HG02870 (cell line): Measurements from ENCODE around the gene ITPRIPL1.
"Not testable (repeated sequence)": the region's sequence is repeated elsewhere in the genome, so short reads cannot be mapped to it uniquely, and the experiment has no call there.

ENCODE experiments used
- ATAC-seq: cut with Tn5 transposase; IDR thresholded peaks from one replicate; pipeline ENCODE4 v1.9.1; 2021; ENCODE audit warnings: mild to moderate bottlenecking, moderate library complexity; ENCODE audit not compliant: unreplicated experiment

Gene ITPRIPL1

GRCh38 chr2:96325041-96325883 is at the start of gene ITPRIPL1:
Gene ITPRIPL1, plus strand, starts transcription at chr2:96325317. Its CDS starts 523 bp downstream, at chr2:96325840.
- no peak for ATAC-seq

- ATAC-seq = no peak
These were observed 48.2 kb upstream of the ITPRIPL1 start for GRCh38 chr2:96276787-96277499.

DNA sequence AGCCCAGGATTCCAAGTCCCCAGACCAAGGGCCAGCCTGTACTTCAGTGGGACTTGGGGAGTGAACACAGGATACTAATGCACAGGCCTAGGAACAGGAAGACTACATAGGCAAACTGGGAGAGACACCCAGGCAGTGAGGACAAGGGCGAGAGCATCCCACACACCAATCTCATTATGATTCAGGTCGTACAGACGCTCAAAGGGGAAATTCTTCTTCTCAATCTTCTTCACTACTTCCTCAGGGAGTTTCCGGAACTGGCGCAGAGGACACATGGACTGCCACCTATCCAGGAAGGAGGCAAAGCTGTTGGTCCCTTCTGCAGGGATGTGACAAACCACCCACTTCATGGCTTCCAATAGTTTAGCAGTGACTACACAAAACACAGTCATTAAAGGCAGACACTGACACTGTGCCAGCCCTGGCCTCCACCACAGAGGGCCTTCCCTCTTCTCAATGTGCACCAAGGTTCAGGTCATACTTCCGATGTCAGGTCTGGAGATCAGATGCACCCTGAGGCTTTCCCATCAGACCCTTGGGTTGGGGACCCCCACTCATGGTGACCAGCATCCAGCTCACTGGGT is 37.8 kb upstream of the ITPRIPL1 start:
- no peak for ATAC-seq

DNA sequence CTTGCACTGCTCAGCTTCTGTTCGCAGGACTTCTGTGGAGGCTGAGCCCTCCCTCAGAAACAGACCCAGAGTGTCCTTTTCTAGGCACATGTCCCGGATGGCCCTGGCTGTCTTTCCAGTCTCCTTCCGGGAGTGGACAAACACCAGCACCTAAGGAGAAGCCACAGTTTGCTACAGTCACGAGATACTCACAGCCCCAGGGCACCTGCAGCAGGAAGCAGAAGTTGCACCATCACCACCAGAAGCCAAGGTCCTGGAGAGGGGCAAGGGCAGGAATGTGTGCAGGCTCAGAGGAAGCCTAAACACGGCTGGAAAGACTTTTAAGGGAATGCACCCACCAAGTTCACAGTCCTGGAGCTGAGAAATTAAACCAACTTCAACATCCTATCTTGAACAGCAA is 33.4 kb upstream of the ITPRIPL1 start:
- no peak for ATAC-seq

- not testable (repeated sequence) for ATAC-seq
These were observed 30.8 kb upstream of the ITPRIPL1 start for GRCh38 chr2:96294271-96294670.

DNA sequence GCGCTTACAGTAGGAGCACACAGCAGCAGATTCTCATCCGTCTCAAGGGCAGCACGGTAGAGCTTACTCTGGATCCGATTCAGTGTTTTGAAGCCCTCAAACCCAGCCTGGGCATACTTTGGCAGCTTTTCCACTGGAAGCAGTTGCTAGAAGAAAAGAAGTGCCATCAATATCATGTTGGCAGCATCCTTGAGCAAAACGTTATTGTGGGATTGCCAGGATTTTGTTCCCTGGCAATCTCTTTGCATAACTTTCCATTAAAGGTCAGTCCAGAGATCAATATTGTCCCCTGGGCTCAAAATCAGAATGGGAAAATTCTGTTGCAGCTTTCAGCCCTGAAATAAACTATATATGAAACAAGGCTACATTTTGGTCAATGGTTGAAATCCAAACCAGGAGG is 28.2 kb upstream of the ITPRIPL1 start:
- ATAC-seq = no peak

- no peak for ATAC-seq
These were observed 23.3 kb upstream of the ITPRIPL1 start for GRCh38 chr2:96301865-96302264.

- no peak for ATAC-seq
These were observed 20.5 kb upstream of the ITPRIPL1 start for GRCh38 chr2:96304606-96305005.

DNA sequence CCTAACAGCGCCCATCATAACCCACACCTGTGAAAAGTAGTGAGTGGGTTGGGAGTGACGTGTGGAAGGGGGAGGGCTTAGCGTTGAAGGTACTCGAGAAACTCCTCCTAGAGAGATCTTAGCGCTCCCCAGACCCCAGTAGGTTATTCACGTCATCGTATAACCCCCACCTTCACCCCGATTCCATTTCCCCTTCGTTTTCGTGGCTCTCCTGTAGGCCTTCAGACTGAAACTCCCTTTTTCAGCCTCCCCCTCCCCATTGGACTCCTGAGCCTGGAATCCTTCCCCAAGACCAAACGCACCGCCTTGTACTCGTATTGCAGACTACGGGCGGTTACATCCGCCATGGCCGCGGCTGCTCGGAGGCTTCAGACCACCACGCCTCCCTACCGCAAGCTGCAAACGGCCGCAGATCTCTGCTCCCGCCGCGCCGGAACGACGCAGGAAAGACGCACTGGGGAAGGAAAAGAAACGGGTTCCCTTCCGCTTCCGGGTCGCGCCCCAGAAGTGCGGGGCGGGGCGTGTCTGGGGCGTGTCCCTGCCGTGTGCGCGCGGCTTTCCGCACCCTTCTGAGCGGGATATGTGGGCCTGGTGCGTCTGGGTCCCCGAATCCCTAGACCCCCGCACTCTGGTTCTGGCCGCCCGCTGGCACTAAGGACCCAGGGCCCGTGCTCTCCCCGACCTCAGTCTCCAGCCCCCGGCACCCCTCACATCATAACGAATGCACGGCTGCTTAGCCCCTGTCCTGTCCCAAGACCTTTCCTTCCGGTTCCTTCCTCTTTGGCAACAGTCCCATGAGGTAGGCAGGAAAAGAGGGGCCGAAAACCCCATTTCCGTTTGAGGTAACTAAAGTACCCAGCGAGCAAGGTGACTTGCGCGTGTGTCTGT is 19.8 kb upstream of the ITPRIPL1 start, which contains the start of gene SNRNP200:
Gene SNRNP200 (minus strand): TSS at position 456 of the 888 bp plus-strand sequence. CDS start 109 bp downstream, at position 347.
- ATAC-seq = peak; percentile 81

DNA sequence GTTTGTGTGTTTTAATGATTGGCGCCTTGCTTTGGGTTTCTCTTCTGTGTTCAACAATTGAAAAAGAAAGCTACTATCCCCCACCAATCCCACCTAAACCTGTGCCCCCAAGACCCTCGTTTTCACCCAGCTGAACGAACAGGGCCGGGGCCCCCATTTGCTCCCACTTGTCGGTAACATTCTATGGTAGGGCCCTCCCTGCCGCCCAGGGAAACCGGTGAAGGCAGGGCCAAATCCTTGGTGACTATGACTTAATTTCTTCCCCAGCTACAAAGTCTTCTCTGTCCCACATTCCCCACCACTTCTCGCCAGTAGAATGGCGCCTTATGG is 19.2 kb upstream of the ITPRIPL1 start:
- no peak for ATAC-seq

DNA sequence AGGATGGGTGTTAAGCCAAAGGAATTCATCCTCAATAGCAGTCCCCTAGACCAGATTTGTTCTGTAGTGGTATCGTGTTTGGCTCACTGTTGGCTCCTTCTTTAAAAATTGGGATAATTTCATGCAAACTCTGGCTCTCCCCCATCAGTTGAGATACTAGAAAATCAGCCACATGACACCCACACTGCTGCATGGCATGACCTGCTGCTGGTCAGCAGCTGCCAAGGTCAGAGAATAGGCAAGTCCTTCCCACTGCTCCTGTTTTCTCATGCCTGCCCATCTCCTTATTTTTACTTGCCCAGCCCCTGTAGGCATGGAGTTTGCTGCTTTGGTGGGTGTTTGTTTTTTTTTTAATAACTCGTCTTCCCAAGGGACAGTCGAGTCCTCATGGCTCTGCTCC is 18.7 kb upstream of the ITPRIPL1 start:
- ATAC-seq = no peak

DNA sequence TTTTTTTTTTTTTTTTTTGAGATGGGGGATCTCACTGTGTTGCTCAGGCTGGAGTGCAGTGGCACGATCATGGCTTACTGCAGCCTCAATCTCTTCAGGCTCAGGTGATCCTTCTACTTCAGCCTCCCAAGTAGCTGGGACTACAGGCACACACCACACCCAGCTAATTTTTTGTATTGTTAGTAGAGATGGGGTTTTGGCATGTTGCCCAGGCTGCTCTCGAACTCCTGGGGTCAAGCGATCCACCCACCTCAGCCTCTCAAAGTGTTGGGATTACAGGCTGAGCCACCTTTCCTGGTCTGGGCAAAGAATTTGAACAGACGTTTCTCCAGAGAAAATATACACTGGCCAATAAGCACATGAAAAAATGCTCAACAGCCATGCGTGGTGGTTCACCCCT is 16.9 kb upstream of the ITPRIPL1 start:
- no peak for ATAC-seq

DNA sequence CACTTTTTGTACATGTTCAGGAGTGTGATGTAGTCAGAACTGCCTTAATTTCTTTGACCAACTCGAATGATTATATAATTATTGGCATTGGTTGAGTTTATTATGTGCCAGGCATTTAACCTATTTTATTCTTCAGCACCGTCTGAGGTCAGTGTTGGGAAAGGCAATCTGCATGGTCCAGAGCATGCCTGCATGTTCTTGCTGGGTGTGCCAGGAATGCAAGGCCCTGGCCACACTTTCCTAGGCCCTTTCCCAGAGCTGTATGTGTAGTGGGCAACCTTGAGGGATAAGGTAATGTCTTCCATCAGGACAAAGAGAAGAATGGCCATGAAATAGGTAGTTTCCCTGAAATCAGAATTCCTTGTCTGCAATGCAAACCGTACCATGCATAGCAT is 10.1 kb upstream of the ITPRIPL1 start:
- ATAC-seq = no peak

GRCh38 chr2:96315400-96316071 is 9.6 kb upstream of the ITPRIPL1 start:
- ATAC-seq = no peak

DNA sequence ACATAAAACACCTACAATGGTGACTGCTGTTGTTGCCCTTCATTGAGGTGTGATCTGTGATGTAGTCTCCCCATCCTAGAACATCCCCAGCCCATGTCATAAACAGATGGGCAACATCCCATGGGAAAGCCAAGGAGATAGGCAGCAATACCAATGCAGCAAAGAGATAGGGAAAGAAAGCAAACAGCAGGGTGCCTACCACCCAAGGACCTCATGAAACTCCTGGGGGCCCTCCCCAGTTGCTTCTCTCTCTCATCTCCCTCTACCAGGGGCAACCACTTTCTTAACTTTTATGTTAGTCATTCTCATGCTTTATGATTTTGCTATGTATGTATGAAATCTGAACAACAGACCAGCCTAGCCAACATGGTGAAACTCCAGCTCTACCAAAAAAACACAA is 8.1 kb upstream of the ITPRIPL1 start:
- no peak for ATAC-seq

GRCh38 chr2:96317584-96317997 is 7.5 kb upstream of the ITPRIPL1 start:
- ATAC-seq = no peak

DNA sequence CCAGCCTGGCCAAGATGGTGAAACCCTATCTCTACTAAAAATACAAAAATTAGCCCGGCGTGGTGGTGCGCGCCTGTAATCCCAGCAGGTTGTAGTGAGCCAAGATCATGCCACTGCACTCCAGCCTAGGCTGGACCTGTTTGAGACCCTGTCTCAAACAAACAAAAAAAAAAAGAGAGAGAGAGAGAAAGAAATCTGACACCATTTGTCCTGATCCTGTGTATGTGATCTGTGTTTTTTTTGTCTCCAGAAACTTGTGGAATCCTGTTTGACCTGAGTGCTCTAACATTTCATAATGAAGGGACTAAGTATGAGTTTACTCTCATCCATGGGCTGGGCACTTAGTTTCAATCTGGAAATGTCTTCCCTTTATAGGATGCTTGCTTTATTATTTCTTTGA is 6.4 kb upstream of the ITPRIPL1 start:
- ATAC-seq = no peak

GRCh38 chr2:96319396-96319795 is 5.7 kb upstream of the ITPRIPL1 start:
- ATAC-seq = no peak

- ATAC-seq = no peak
These were observed 4.8 kb upstream of the ITPRIPL1 start for GRCh38 chr2:96320326-96320725.
